SK-MEL-5 (cell line): ENCODE data around the gene KRTAP1-1. TPM values are rescaled to one million over a fixed set of nuclear protein-coding genes. Genes with fewer than 3 reads are reported as not detected.

Experiments
- DNase-seq: peaks from one replicate; pipeline ENCODE4 v3.0.0-alpha.2; 2016; ENCODE audit warnings: low read depth, low spot score
- in situ Hi-C: cut with HindIII; loops from 2 replicates; pipeline ENCODE4 v1.10.0; 2016; ENCODE audit warnings: low sequenced_read_pairs, high pct_unique_total_duplicates, low pct_unique_long_range_greater_than_20kb
- small RNA-seq, 2 experiments: library from RNA; depleted of rRNA; stranded (forward); fragments of <200 nt; gene quantifications; one replicate each; pipeline ENCODE3, GENCODE V24; 2014
- total RNA-seq: library from RNA; depleted of rRNA; stranded (reverse); fragments of >200 nt; shearing (Covaris generic); gene quantifications from 2 replicates; pipeline ENCODE4 v1.2.3, GENCODE V29; 2014; rRNA removed

KRTAP1-1 gene
- total RNA-seq, 1 experiment from 2014 or later, result not detected

DNA sequence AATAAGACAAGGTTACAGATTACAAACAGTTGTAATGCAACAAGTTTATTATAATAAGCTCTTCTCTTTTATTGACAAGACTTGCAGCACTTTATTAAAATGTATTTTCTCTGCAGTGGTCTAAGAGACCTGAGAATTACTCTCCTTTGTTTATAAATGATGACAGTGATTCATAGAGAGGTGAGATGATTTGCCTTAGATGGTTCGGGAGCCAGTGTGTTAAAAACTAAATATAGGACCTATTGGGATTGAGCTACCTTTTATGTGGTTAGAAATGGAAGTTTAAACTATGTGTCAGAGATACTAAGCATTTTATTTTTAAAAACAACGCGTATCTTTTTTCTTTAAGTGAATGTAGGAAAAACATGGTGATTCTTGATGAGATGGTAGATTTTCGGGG, 44.4 kb downstream of the KRTAP1-1 start:
- in situ Hi-C loops, result no loop called here
- no peak for DNase-seq

DNA sequence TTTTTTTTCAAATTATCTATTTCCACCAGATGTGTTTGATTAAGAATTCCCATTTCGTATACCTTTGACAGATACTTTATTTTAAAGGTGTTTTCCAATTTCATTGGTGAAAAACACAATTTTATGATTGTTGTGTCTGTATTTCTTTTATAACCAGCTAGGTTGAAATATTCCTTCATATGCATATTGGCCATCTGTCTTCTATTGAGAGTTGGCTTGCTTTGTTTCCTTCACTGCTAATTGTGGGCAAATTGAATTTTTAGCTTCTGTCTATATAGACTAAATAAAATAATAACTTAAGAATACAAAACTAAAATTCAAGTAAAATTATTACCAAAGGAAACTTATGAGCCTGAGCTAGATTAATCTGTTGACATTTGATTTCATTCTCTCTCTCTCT, 46.1 kb downstream of the KRTAP1-1 start:
- no peak for DNase-seq
- in situ Hi-C loops, result no loop called here

DNA sequence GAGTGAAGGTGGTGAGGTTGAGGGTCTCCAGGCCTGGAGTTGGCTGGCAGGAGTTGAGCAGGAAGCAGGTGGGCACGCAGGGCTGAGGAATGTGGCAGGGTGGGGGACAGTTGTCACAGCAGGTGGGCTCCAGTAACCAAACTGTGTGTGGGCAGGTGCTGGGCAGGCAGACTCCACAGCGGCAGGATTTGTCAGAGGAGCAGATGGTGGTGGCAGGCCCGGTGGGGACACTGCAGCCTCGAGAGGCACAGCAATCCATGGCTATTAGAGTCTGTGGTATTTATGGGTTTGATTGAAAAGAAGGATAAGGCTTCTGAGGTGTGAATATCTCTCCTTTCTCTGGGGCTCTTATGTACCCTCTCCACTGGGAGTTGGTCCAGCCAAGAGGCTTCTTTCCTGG, 47.4 kb downstream of the KRTAP1-1 start, which contains the start of gene KRTAP3-3:
Gene KRTAP3-3 (minus strand): TSS at position 326 of the 400 bp plus-strand sequence. CDS start 67 bp downstream, at position 259.
- in situ Hi-C loops, result no loop called here
- DNase-seq, result no peak

- no peak for DNase-seq
- in situ Hi-C loops, result no loop called here
Observed at GRCh38 chr17:40993084-40993483, 48.2 kb downstream of the KRTAP1-1 start.

GRCh38 chr17:40992666-40993065, 48.6 kb downstream of the KRTAP1-1 start:
- in situ Hi-C loops, result no loop called here
- peak; percentile 34 for DNase-seq

Small RNAs within 50 kb of the gene (small RNA-seq; reads per million reads assigned to genes)
- gene KRTAP3-4P, result 0 reads per million in 2 experiments

Other genes starting within 250 kb of the KRTAP1-1 start
- gene KRT28, start 241.5 kb downstream of the KRTAP1-1 start, total RNA-seq, result not detected in 2 replicates
- 8.1 and 15.9 TPM in 2 replicates for gene KRT10, start 218.8 kb downstream of the KRTAP1-1 start, total RNA-seq
- 0.59 and 0.82 TPM in 2 replicates for gene KRT12, start 174.2 kb downstream of the KRTAP1-1 start, total RNA-seq
- gene KRT20, start 156.2 kb downstream of the KRTAP1-1 start, total RNA-seq, result not detected in 2 replicates
- gene KRT23, start 103.8 kb downstream of the KRTAP1-1 start, total RNA-seq, result not detected in 2 replicates
- gene KRT39, start 74.5 kb downstream of the KRTAP1-1 start, total RNA-seq, result not detected in 2 replicates
- gene KRT40, start 57.1 kb downstream of the KRTAP1-1 start, total RNA-seq, result not detected in 2 replicates
- not detected in 2 replicates for gene KRTAP3-3, start 47.3 kb downstream of the KRTAP1-1 start, total RNA-seq
- not detected in 2 replicates for gene KRTAP3-2, start 41.5 kb downstream of the KRTAP1-1 start, total RNA-seq
- gene KRTAP3-1, start 32.3 kb downstream of the KRTAP1-1 start, total RNA-seq, result not detected in 2 replicates
- not detected in 2 replicates for gene KRTAP1-5, start 14.2 kb downstream of the KRTAP1-1 start, total RNA-seq
- not detected in 2 replicates for gene KRTAP1-4, start 11.3 kb downstream of the KRTAP1-1 start, total RNA-seq
- gene KRTAP1-3, start 6.6 kb downstream of the KRTAP1-1 start, total RNA-seq, result not detected in 2 replicates
- not detected in 2 replicates for gene KRTAP2-1, start 5.9 kb upstream of the KRTAP1-1 start, total RNA-seq
- gene KRTAP2-2, start 13.8 kb upstream of the KRTAP1-1 start, total RNA-seq, result not detected in 2 replicates
- gene KRTAP2-3, start 18.7 kb upstream of the KRTAP1-1 start, total RNA-seq, result not detected in 2 replicates
- not detected in 2 replicates for gene KRTAP2-4, start 24.4 kb upstream of the KRTAP1-1 start, total RNA-seq
- not detected in 2 replicates for gene KRTAP4-7, start 42.7 kb upstream of the KRTAP1-1 start, total RNA-seq
- not detected in 2 replicates for gene KRTAP4-8, start 56.7 kb upstream of the KRTAP1-1 start, total RNA-seq
- gene KRTAP4-16, start 60.8 kb upstream of the KRTAP1-1 start, total RNA-seq, result not detected in 2 replicates
- not detected in 2 replicates for gene KRTAP4-9, start 63.9 kb upstream of the KRTAP1-1 start, total RNA-seq
- not detected in 2 replicates for gene KRTAP4-11, start 76.9 kb upstream of the KRTAP1-1 start, total RNA-seq
- not detected in 2 replicates for gene KRTAP4-12, start 82.7 kb upstream of the KRTAP1-1 start, total RNA-seq
- gene KRTAP4-6, start 99.1 kb upstream of the KRTAP1-1 start, total RNA-seq, result not detected in 2 replicates
- not detected in 2 replicates for gene KRTAP4-5, start 108.4 kb upstream of the KRTAP1-1 start, total RNA-seq
- not detected in 2 replicates for gene KRTAP4-4, start 119.3 kb upstream of the KRTAP1-1 start, total RNA-seq
- gene KRTAP4-3, start 126.8 kb upstream of the KRTAP1-1 start, total RNA-seq, result not detected in 2 replicates
- not detected in 2 replicates for gene KRTAP4-2, start 136.8 kb upstream of the KRTAP1-1 start, total RNA-seq
- gene KRTAP4-1, start 143.5 kb upstream of the KRTAP1-1 start, total RNA-seq, result not detected in 2 replicates
- not detected in 2 replicates for gene KRTAP9-1, start 148.4 kb upstream of the KRTAP1-1 start, total RNA-seq
- not detected in 2 replicates for gene KRTAP9-2, start 185.2 kb upstream of the KRTAP1-1 start, total RNA-seq
- gene KRTAP9-3, start 191.0 kb upstream of the KRTAP1-1 start, total RNA-seq, result not detected in 2 replicates
- gene KRTAP9-8, start 196.5 kb upstream of the KRTAP1-1 start, total RNA-seq, result not detected in 2 replicates
- gene KRTAP9-4, start 208.2 kb upstream of the KRTAP1-1 start, total RNA-seq, result not detected in 2 replicates
- not detected in 2 replicates for gene KRTAP9-9, start 213.9 kb upstream of the KRTAP1-1 start, total RNA-seq
- not detected in 2 replicates for gene KRTAP9-6, start 223.9 kb upstream of the KRTAP1-1 start, total RNA-seq
- gene KRTAP9-7, start 234.2 kb upstream of the KRTAP1-1 start, total RNA-seq, result not detected in 2 replicates